Fibroblast of gingiva (primary cell): ENCODE results near the gene PPM1D.
A peak's percentile ranks its signal among the peaks of the same experiment; 100 is the strongest.
"Not testable (repeated sequence)": the region's sequence is repeated elsewhere in the genome, so short reads cannot be mapped to it uniquely, and the experiment has no call there.

Source experiments
- DNase-seq: peaks from one replicate; pipeline ENCODE4 v3.0.0-alpha.2; 2011; ENCODE audit warnings: low read depth

Gene PPM1D

GRCh38 chr17:60594170-60594569 lies 5.8 kb upstream of the PPM1D start:
- not testable (repeated sequence) for DNase-seq

GRCh38 chr17:60594734-60595133 lies 5.3 kb upstream of the PPM1D start:
- DNase-seq: no peak

GRCh38 chr17:60597297-60597696 lies 2.7 kb upstream of the PPM1D start:
- DNase-seq: no peak

GRCh38 chr17:60598001-60598736 lies 1.8 kb upstream of the PPM1D start:
- DNase-seq: no peak

GRCh38 chr17:60599220-60599619 lies 773 bp upstream of the PPM1D start:
- DNase-seq: no peak

GRCh38 chr17:60600490-60601446 lies 775 bp downstream of the PPM1D start:
- peak; percentile 80 for DNase-seq

GRCh38 chr17:60601447-60602384 lies 1.7 kb downstream of the PPM1D start:
- peak; percentile 79 for DNase-seq

GRCh38 chr17:60602385-60602742 lies 2.4 kb downstream of the PPM1D start:
- DNase-seq: no peak

GRCh38 chr17:60602871-60603270 lies 2.9 kb downstream of the PPM1D start:
- DNase-seq: no peak

GRCh38 chr17:60603477-60603876 lies 3.5 kb downstream of the PPM1D start:
- DNase-seq: not testable (repeated sequence)

GRCh38 chr17:60604686-60605334 lies 4.8 kb downstream of the PPM1D start:
- DNase-seq: peak; percentile 80

GRCh38 chr17:60606036-60606435 lies 6.0 kb downstream of the PPM1D start:
- DNase-seq: no peak

GRCh38 chr17:60610473-60610872 lies 10.5 kb downstream of the PPM1D start:
- DNase-seq: no peak

GRCh38 chr17:60611321-60611720 lies 11.3 kb downstream of the PPM1D start:
- not testable (repeated sequence) for DNase-seq

GRCh38 chr17:60613325-60613724 lies 13.3 kb downstream of the PPM1D start:
- no peak for DNase-seq

- not testable (repeated sequence) for DNase-seq
Observed at GRCh38 chr17:60613796-60614195, 13.8 kb downstream of the PPM1D start.

GRCh38 chr17:60614247-60614646 lies 14.3 kb downstream of the PPM1D start:
- not testable (repeated sequence) for DNase-seq

GRCh38 chr17:60615108-60615507 lies 15.1 kb downstream of the PPM1D start:
- no peak for DNase-seq

- no peak for DNase-seq
Observed at GRCh38 chr17:60615840-60616239, 15.8 kb downstream of the PPM1D start.

GRCh38 chr17:60618080-60618479 lies 18.1 kb downstream of the PPM1D start:
- DNase-seq: no peak

- no peak for DNase-seq
Observed at GRCh38 chr17:60618854-60619526, 19.0 kb downstream of the PPM1D start.
